ENCODE data around the gene CRAMP1. TPM values are rescaled to one million over a fixed set of nuclear protein-coding genes. Genes with fewer than 3 reads are reported as not detected.

Gene CRAMP1
- total RNA-seq, 1 experiment from 2014 or later = 29.7 TPM

DNA sequence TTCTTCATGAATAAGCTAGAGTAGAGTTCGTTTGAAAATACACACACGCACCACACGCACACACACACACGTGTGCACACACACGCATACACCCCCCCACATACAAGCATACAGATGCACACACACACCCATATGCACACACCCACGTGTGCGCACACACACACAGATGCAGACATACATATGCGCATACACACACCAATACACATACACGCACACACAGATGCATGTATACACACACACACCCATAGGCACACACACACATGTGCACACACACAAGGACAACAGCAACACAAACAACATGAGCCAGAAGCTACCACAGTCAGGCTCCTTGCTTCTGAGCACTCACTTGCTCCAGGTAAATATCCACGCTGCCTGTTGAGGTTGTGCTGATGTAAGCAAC is 5.4 kb upstream of the CRAMP1 start:
- H3K4me1 Mint-ChIP-seq (ENCODE audit: low read depth, unreplicated experiment) = peaks cover 16% of the 10 kb centered on the region
- CTCF ChIA-PET = no interaction called here
- H3K9me3 Mint-ChIP-seq (ENCODE audit: low read depth, unreplicated experiment) = no peaks in the 10 kb centered on the region
- intact Hi-C loops (cut with micrococcal nuclease; ENCODE audit: unreplicated experiment) = no loop called here
- H3K27me3 Mint-ChIP-seq (ENCODE audit: unreplicated experiment) = no peaks in the 10 kb centered on the region
- no peak overlapping the region for H3K4me3 Mint-ChIP-seq (ENCODE audit: low read depth, unreplicated experiment)
- TF ChIP-seq, protein P1, sequence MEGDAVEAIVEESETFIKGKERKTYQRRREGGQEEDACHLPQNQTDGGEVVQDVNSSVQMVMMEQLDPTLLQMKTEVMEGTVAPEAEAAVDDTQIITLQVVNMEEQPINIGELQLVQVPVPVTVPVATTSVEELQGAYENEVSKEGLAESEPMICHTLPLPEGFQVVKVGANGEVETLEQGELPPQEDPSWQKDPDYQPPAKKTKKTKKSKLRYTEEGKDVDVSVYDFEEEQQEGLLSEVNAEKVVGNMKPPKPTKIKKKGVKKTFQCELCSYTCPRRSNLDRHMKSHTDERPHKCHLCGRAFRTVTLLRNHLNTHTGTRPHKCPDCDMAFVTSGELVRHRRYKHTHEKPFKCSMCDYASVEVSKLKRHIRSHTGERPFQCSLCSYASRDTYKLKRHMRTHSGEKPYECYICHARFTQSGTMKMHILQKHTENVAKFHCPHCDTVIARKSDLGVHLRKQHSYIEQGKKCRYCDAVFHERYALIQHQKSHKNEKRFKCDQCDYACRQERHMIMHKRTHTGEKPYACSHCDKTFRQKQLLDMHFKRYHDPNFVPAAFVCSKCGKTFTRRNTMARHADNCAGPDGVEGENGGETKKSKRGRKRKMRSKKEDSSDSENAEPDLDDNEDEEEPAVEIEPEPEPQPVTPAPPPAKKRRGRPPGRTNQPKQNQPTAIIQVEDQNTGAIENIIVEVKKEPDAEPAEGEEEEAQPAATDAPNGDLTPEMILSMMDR (IDR thresholded peaks at IDR 0.05; ENCODE audit: unreplicated experiment) = no peak
- peaks cover 38% of the 10 kb centered on the region for H3K36me3 Mint-ChIP-seq (ENCODE audit: insufficient read depth, unreplicated experiment)
- DNase-seq = no peak
- H3K27ac Mint-ChIP-seq (ENCODE audit: unreplicated experiment) = no peak overlapping the region
- no TSS peak for BruUV-seq (replicated peaks)

DNA sequence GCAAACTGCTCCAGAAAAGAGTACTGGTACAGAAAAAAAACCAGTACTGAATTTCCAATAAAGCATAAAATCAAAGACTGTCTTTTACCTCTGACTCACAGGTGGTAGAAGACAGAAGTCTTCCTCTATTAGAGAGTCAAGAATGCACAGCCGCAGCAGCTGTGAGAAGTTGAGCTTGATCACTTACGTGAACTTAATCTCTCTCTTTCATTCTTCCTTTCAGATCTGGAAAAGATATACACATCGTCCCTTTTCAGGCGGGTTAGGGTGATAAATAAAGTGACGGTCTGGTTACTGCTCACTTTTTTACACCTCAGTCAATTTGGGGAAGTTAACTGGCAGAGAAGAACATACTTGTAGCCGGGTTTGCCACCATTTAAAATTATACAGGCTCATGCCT is 4.2 kb upstream of the CRAMP1 start:
- BruUV-seq (replicated peaks) = no TSS peak
- intact Hi-C loops (cut with micrococcal nuclease; ENCODE audit: unreplicated experiment) = no loop called here
- no peaks in the 10 kb centered on the region for H3K27me3 Mint-ChIP-seq (ENCODE audit: unreplicated experiment)
- H3K4me1 Mint-ChIP-seq (ENCODE audit: low read depth, unreplicated experiment) = peaks cover 19% of the 10 kb centered on the region
- H3K27ac Mint-ChIP-seq (ENCODE audit: unreplicated experiment) = no peak overlapping the region
- H3K36me3 Mint-ChIP-seq (ENCODE audit: insufficient read depth, unreplicated experiment) = peaks cover 48% of the 10 kb centered on the region
- H3K4me3 Mint-ChIP-seq (ENCODE audit: low read depth, unreplicated experiment) = no peak overlapping the region
- no peaks in the 10 kb centered on the region for H3K9me3 Mint-ChIP-seq (ENCODE audit: low read depth, unreplicated experiment)
- DNase-seq = no peak
- TF ChIP-seq, protein P1 (IDR thresholded peaks at IDR 0.05; ENCODE audit: unreplicated experiment) = no peak
- CTCF ChIA-PET = no interaction called here

DNA sequence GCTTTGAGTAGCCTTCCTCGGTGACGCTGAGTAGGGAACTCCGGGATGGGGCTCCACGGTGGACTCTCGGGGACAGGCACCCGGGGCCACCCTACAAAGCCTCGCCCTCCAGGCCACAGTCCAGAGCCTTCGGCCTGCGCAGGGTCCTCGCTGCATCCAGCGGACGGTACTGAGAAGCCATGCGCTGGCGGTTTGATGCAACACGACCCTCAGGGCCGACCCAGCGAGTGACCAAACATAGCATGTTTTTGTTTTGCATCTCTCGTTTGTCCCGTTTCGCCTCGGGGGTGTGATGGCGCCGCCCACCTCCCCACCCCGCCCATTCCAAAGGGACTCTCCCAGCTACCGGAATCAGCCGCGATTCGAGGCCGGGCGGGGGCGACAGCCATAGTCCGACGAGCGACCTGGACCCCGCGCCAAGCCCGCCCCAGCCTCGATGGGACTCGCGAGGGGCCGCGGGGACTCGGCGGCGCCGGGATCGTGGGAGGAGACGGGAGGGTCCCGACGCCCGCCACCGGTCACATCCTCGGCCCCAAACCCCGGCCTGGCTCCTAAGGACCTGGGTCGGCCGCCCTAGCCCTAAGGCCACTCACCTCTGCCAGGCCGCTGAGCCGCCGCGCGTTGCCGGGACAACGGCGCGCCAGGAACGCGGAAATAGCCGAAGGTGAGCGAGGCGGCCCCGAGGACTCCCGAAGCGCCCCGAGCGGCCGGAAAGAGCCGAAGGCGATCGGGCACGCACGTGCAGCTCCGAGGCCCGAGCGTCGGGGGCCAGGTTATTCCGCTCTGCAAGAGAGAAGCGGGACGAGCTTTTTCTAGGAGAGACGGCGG is 1.9 kb upstream of the CRAMP1 start:
- Mint-ChIP-seq H3K4me1 (ENCODE audit: low read depth, unreplicated experiment) (peaks cover 25% of the 10 kb centered on the region), H3K27me3 (ENCODE audit: unreplicated experiment) (no peaks in the 10 kb centered on the region), H3K9me3 (ENCODE audit: low read depth, unreplicated experiment) (no peaks in the 10 kb centered on the region), H3K4me3 (ENCODE audit: low read depth, unreplicated experiment) (peak overlapping the region; percentile 93), H3K27ac (ENCODE audit: unreplicated experiment) (peak overlapping the region; percentile 99), H3K36me3 (ENCODE audit: insufficient read depth, unreplicated experiment) (peaks cover 71% of the 10 kb centered on the region)
- TF ChIP-seq, protein P1 (IDR thresholded peaks at IDR 0.05; ENCODE audit: unreplicated experiment) = no peak
- no TSS peak for BruUV-seq (replicated peaks)
- CTCF ChIA-PET = interaction anchor here (0.6 to 2.2 kb wide), 4 partner anchors 38 to 196 kb away, joined by 3 to 9 read pairs (median 3); partner anchors contain the start of gene MAPK8IP3
- DNase-seq = peak; percentile 96
- intact Hi-C loops (cut with micrococcal nuclease; ENCODE audit: unreplicated experiment) = loop anchor here (5.0 kb wide), 1 partner anchor 77 kb away; no protein-coding TSS in a partner anchor

DNA sequence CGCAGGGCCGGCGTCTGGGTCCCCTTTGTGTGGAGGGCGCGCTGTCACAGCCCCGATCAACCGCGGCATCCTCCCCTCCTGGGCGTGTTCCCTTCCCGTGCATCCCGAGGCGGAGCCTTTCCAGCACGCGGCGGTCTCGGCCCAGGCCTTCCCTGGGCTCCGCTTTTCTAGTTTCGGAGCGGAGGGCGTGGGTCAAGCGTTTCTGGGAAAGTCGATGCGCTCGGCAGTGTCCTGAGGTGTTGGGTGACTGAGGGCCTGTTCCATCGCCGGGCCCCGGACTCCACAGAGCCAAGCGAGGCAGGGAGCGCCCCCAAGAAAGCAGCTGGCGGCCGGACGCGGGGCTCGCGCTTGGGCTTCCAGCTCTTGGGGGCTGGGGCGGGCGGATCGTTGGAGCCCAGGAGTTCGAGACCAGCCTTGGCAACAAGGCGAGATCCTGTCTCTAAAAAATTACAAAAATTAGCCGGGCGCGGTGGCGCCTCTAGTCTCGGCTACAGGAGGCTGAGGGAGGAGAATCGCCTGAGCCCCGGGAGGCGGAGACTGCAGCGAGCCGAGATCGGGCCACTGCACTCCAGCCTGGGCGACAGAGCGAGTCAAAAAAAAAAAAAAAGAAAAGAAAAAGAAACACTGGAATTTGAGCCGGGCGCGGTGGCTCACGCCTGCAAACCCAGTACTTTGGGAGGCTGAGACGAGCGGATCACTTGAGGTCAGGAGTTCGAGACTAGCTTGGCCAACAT is 1.1 kb upstream of the CRAMP1 start:
- H3K4me1 Mint-ChIP-seq (ENCODE audit: low read depth, unreplicated experiment) = peaks cover 32% of the 10 kb centered on the region
- H3K9me3 Mint-ChIP-seq (ENCODE audit: low read depth, unreplicated experiment) = no peaks in the 10 kb centered on the region
- peaks cover 72% of the 10 kb centered on the region for H3K36me3 Mint-ChIP-seq (ENCODE audit: insufficient read depth, unreplicated experiment)
- CTCF ChIA-PET = interaction anchor here (0.6 to 2.2 kb wide), 6 partner anchors 9 to 195 kb away, joined by 3 to 9 read pairs (median 4); partner anchors contain the start of genes MAPK8IP3 and UQCC4
- no peak for DNase-seq
- H3K27ac Mint-ChIP-seq (ENCODE audit: unreplicated experiment) = peak overlapping the region; percentile 99
- H3K27me3 Mint-ChIP-seq (ENCODE audit: unreplicated experiment) = no peaks in the 10 kb centered on the region
- BruUV-seq (replicated peaks) = no TSS peak
- TF ChIP-seq, protein P1 (IDR thresholded peaks at IDR 0.05; ENCODE audit: unreplicated experiment) = no peak
- H3K4me3 Mint-ChIP-seq (ENCODE audit: low read depth, unreplicated experiment) = peak overlapping the region; percentile 93
- intact Hi-C loops (cut with micrococcal nuclease; ENCODE audit: unreplicated experiment) = loop anchor here (5.0 kb wide), 1 partner anchor 76 kb away; no protein-coding TSS in a partner anchor
